Mucosa of descending colon (tissue), 3 donors: ENCODE data around the gene DNAJC17. TPM values are rescaled to one million over a fixed set of nuclear protein-coding genes. Genes with fewer than 3 reads are reported as not detected.

Experiments used
- ATAC-seq: fragments of 200-7000 bp; cut with Tn5 transposase; one replicate; pipeline ENCODE4 v1.9.1; 2020; ENCODE audit warnings: mild to moderate bottlenecking, moderate library complexity
- DNase-seq, 3 donors: peaks; one replicate each; pipeline ENCODE4 v3.0.0-alpha.2; 2020
- H3K36me3 ChIP-seq: fragments of 200-600 bp; one replicate; pipeline ENCODE4 v1.8.0; 2021; ENCODE audit warnings: low read depth, mild to moderate bottlenecking
- H3K4me1 ChIP-seq: fragments of 200-600 bp; one replicate; pipeline ENCODE4 v1.8.0; 2021; ENCODE audit warnings: low read depth, mild to moderate bottlenecking
- H3K4me3 ChIP-seq: fragments of 200-600 bp; one replicate; pipeline ENCODE4 v1.8.0; 2021; ENCODE audit warnings: mild to moderate bottlenecking
- H3K9me3 ChIP-seq: fragments of 200-600 bp; one replicate; pipeline ENCODE4 v1.8.0; 2021; ENCODE audit warnings: mild to moderate bottlenecking
- intact Hi-C, 2 donors: fragments of 100-400 bp; cut with DNase I in 1 of 2; cut with micrococcal nuclease in 1 of 2; formaldehyde crosslinking; loops; one replicate each; pipeline versions ENCODE4 v1.11.0 to v1.11.1; 2022; cut with DNase I, micrococcal nuclease
- total RNA-seq, 3 donors: library from RNA; stranded (reverse); fragmentation: NEBNext Ultra II Directional in 2 of 3; extraction: Animal tissue kit (Norgen Biotek cat#: 25700) in 2 of 3; gene quantifications; one replicate each; pipeline versions ENCODE4 v1.2.1 to v1.2.4, GENCODE V29; 2021 to 2023
- TF ChIP-seq, protein P1 (sequence below): fragments of 200-600 bp; IDR thresholded peaks from one replicate; pipeline ENCODE4 v1.8.0; 2022; ENCODE audit warnings: antibody characterized with exemption, mild to moderate bottlenecking
- donor health status: DM: no; HTN: no; CAD: no; lungs with moderate emphysema.
- donor health status: DM: no; HTN: no; CAD: no.
- donor health status: DM: no; HTN: yes; CAD: no.

Gene DNAJC17
- total RNA-seq, 3 donors from 2014 or later, result 29.6 to 47.6 (median 36.5) TPM

GRCh38 chr15:40772014-40772413 lies 35.3 kb downstream of the DNAJC17 start:
- ATAC-seq (no peak), DNase-seq (peak in 1 of 3 donors; percentile 50)
- Histone ChIP-seq H3K4me3 (no peak overlapping the region), H3K4me1 (peaks cover 37% of the 10 kb centered on the region), H3K9me3 (no peaks in the 10 kb centered on the region), H3K36me3 (peaks cover 4% of the 10 kb centered on the region)
- intact Hi-C loops, result no loop called here
- TF ChIP-seq, protein P1, sequence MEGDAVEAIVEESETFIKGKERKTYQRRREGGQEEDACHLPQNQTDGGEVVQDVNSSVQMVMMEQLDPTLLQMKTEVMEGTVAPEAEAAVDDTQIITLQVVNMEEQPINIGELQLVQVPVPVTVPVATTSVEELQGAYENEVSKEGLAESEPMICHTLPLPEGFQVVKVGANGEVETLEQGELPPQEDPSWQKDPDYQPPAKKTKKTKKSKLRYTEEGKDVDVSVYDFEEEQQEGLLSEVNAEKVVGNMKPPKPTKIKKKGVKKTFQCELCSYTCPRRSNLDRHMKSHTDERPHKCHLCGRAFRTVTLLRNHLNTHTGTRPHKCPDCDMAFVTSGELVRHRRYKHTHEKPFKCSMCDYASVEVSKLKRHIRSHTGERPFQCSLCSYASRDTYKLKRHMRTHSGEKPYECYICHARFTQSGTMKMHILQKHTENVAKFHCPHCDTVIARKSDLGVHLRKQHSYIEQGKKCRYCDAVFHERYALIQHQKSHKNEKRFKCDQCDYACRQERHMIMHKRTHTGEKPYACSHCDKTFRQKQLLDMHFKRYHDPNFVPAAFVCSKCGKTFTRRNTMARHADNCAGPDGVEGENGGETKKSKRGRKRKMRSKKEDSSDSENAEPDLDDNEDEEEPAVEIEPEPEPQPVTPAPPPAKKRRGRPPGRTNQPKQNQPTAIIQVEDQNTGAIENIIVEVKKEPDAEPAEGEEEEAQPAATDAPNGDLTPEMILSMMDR, result no peak

GRCh38 chr15:40771242-40771641 lies 36.0 kb downstream of the DNAJC17 start:
- peak in 1 of 3 donors; percentile 47 for DNase-seq
- Histone ChIP-seq H3K36me3 (peaks cover 3% of the 10 kb centered on the region), H3K4me3 (no peak overlapping the region), H3K4me1 (peaks cover 37% of the 10 kb centered on the region), H3K9me3 (no peaks in the 10 kb centered on the region)
- ATAC-seq, result no peak
- TF ChIP-seq, protein P1, result no peak
- intact Hi-C loops, result no loop called here

- H3K4me3 ChIP-seq, result no peak overlapping the region
- intact Hi-C loops, result no loop called here
- peaks cover 44% of the 10 kb centered on the region for H3K4me1 ChIP-seq
- H3K9me3 ChIP-seq, result no peaks in the 10 kb centered on the region
- H3K36me3 ChIP-seq, result no peaks in the 10 kb centered on the region
- TF ChIP-seq, protein P1, result no peak
- ATAC-seq, result peak; percentile 58
- peak; percentile 52 to 73 (median 68) for DNase-seq
Observed at GRCh38 chr15:40770147-40770721, 37.0 kb downstream of the DNAJC17 start.

DNA sequence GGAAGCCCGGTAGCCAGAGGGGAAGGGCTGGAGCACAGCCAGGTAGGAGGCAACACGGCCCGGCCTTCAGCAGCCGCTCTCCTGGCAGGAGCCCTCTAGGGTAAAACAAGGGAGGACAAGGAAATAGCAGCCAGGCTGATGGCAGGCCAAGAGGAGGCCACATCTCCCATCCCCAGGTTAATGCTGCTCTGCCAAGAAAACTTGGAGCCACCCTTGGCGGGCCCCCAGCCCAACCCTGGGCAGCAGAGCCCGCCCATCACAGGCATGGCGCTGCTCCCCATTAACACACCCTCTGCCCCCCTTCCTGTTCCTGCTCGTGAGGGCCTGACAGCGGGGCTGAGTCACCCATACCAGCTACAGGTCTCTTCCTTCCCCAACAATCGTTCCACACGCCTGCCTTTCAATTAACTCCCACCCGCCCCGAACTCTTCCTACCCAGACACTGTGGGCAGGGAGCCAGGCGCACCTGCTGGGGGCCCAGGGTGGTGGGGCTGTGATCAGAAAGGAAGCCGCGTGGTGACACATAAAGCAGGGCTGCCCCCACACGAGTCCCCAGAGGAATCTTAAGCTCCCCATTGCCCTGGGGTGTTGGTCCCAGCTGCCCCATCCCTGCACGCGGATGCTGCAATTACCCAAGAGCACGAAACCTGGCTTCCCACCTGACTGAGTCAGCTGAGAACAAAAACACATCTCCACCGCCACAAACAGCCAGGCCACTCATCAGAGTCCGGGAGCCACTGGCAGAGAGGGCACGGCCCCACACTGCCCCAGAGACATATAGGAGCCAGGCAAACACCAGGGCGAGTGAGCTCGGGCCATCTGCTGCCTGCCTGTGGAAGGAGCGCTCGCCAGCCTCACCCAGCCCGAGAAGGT lies 37.8 kb downstream of the DNAJC17 start, which contains the start of gene C15orf62:
TSS of gene C15orf62 (plus strand) at position 707 of the 873 bp plus-strand sequence. CDS start 516 bp downstream, outside the sequence.
- Histone ChIP-seq H3K4me1 (peaks cover 51% of the 10 kb centered on the region), H3K36me3 (no peaks in the 10 kb centered on the region), H3K4me3 (no peak within 1 kb of the TSS), H3K9me3 (no peaks in the 10 kb centered on the region)
- TF ChIP-seq, protein P1, result no peak
- peak; percentile 68 for ATAC-seq
- DNase-seq, result peak; percentile 56 to 84 (median 75)
- intact Hi-C loops, result no loop called here

DNA sequence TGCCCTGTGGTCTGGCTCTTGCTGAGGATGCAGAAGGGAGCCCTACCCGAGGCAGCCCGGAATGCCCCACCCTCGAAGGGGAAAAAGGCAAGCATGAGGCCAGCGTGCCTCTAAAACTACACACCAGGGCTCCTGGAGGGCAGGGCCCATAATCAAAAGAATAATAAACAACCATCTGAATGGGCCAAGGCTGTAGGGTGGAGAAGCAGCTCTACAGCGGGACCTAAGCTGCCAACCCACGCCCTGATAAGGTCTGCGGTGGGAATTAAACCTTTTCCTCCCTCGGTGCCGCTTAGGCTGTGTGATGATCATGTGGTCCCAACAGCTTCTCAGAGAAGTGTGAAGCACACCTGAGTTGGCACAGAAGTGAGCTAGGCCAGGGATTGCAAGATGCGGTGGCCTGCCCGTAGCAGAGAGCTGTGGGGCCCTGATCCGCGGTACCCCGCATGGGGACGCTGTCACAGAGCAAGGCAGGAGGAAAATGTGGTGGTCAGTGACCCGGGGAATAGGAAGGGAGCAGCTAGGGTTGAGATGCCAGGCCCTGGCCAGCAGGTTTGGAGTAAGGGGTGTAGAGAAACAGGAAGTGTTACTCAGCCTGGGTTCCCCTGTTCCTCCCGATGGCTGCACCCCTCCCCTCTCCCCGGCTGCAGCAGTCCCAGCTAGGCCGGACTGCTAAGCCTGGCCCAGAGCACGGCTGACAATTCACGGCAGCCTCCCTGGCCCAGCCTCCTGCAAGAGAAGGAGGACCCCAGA lies 38.6 kb downstream of the DNAJC17 start:
- TF ChIP-seq, protein P1, result no peak
- peak; percentile 37 for ATAC-seq
- peak; percentile 62 to 73 (median 69) for DNase-seq
- Histone ChIP-seq H3K9me3 (no peaks in the 10 kb centered on the region), H3K4me3 (no peak overlapping the region), H3K36me3 (no peaks in the 10 kb centered on the region), H3K4me1 (peaks cover 51% of the 10 kb centered on the region)
- intact Hi-C loops, result no loop called here
